ENCODE data around the gene SUGT1.
"Not testable (repeated sequence)": the region's sequence is repeated elsewhere in the genome, so short reads cannot be mapped to it uniquely, and the experiment has no call there.

Gene SUGT1

DNA sequence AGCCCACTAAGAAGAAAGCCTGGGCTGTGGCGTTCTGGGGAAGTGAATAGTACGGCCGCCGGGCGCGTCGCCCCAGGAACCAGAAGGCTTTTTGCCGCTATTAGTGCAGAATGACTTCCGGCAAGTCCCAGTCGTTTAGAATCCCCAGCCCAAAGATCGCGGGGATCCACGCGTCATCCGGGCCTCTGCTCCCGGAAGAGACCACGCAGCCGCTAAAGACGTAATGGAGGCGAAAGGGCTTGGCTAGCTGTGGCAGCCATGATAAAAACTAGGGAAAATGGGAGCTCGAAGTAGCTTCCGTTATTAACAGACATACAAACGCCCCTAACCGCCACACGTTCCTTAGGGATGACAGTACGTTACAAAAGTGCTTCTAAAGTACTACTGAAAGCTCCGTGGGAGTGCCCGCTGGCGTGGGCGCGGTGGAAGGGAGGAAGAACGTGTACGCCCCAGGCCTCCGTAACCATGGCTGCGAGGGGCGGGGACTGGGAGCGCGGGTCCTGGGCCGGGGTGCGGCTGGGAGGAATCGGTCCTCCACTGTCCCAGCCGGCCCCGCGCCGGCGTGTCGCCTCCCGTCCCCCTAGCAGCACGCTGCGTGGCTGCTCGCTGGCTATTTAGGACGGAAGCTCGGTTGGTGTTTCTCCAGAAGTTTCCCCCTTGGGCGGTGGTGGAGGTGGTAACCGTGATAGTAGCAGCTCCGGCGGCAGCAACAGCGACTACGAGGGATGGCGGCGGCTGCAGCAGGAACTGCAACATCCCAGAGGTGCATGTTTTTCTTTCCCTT, at the start of gene SUGT1:
TSS of gene SUGT1 (plus strand) at position 641 of the 784 bp plus-strand sequence. CDS start at position 726, 85 bp downstream.
- DNase-seq (ENCODE audit: low spot score) = peak; percentile 97

GRCh38 chr13:52603316-52603715, 49.3 kb upstream of the SUGT1 start:
- DNase-seq (ENCODE audit: low spot score) = not testable (repeated sequence)

DNA sequence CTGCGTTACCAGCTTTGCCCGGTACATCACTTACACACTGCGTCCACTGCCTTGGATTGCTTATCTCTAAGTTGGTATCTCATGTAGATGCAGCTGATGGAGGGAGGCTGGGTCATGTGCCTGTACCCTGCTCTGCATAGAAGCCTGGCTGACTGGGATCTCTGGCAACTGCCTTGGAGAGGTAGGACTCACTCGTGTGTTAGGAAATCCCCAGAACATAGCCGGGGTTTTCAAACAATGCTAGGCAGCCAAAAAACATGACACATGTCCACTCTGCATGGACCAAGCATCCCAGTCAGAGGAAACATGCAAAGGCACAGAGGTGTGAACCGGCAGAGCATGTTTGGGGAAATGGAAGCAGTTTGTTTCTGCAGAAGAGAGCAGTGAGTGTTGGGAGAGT, 46.5 kb upstream of the SUGT1 start:
- not testable (repeated sequence) for DNase-seq (ENCODE audit: low spot score)

DNA sequence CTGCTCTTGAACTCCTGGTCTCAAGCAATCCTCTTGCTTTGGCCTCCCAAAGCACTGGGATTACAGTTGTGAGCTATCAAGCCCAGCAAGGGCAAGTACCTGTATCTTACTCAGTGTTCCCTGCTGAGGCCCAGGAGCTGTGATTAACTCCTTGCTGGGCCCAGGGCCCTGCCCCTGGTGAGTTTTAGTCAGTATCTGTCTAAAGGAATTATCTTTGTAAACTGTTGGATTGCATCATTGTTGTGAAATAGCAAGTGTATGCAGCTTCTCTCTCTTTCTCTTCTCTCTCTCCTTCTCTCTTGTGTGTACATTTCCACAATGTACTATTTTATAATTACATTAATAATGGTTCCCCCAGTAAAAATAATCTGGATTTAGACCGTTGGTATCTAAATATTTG, 45.8 kb upstream of the SUGT1 start:
- not testable (repeated sequence) for DNase-seq (ENCODE audit: low spot score)

- not testable (repeated sequence) for DNase-seq (ENCODE audit: low spot score)
Observed at GRCh38 chr13:52608184-52608583, 44.5 kb upstream of the SUGT1 start.

DNA sequence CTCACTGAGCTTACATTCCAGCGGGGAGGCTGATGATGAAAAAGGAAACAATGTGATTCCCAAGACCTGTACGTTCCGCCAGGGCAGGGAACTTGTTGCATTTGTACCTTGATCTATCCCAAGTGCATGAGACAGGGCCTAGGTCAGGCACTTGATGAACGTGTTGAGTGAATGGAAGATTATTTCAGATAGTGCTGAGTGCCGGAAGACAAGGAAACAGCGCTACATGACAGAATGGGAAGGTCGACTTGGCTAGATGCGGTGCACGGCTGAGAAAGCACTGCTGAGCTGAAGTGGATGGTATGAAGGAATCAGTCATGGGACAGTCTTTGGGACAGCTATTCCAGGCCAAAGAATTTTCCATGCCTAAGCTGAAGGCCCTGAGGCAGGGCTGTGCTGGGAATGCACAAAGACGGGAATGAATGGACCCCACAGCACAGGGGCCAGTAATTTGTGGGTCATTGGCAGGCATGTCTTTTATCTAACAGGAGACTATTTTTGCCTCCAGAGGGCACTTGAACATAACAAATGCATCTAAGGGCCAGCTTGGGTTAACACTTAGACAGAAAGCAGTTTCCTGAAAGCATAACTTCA, 43.5 kb upstream of the SUGT1 start:
- peak; percentile 65 for DNase-seq (ENCODE audit: low spot score)

GRCh38 chr13:52610158-52610557, 42.5 kb upstream of the SUGT1 start:
- not testable (repeated sequence) for DNase-seq (ENCODE audit: low spot score)

- no peak for DNase-seq (ENCODE audit: low spot score)
Observed at GRCh38 chr13:52615134-52615801, 37.4 kb upstream of the SUGT1 start.

DNA sequence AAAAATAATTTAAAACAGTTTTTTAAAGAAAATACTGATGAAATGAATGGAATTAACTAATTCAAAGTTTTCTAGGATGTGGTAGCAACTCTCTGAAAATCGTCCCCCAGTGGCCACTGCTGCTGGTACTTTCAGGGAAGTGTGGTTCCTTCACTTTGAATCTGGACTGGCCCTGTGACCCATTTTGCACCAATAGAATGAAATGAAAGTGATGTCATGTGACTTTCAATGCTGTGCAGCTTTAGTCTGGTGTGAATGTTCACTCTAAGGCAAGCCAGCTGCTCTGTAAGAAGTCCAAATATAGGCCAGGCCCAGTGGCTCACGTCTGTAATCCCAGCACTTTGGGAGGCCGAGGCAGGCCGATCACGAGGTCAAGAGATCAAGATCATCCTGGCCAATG, 36.8 kb upstream of the SUGT1 start:
- DNase-seq (ENCODE audit: low spot score) = peak; percentile 63

GRCh38 chr13:52617070-52618060, 35.3 kb upstream of the SUGT1 start:
- peak; percentile 93 for DNase-seq (ENCODE audit: low spot score)

DNA sequence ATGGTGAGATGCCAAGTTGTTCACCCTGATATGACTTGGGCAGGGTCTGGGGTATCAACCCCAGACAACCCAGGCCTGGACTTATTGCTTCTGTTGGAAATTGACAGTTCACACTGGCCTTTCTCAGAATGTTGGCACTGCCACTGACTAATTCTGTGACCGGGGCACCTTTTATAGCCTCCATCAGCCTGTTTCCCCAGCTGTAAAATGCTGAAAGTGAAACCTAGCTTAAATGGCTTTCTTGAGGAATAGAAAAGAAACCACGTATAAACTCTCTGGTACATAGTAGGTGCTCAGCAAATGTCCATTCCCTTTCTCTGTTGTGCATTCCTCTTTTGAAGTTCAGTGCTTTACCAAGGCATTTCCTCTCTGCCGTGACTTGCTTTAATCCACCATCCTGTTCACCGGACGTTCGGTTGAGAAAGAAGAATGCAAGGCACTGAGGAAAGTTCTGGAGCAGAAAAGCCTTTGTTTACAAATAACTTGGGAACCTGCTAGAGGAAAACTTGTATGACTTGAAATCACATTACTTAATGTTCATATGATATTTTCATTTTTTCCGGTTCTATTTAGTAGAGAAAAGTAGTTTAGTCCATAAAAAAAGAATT, 21.4 kb upstream of the SUGT1 start:
- DNase-seq (ENCODE audit: low spot score) = not testable (repeated sequence)

- DNase-seq (ENCODE audit: low spot score) = no peak
Observed at GRCh38 chr13:52638666-52639328, 13.8 kb upstream of the SUGT1 start.

GRCh38 chr13:52642131-52642530, 10.5 kb upstream of the SUGT1 start, which contains the start of gene HNRNPA1L2:
HNRNPA1L2 (plus strand) TSS chr13:52642431; CDS start chr13:52642493, 62 bp downstream.
- DNase-seq (ENCODE audit: low spot score) = no peak

GRCh38 chr13:52644108-52644507, 8.5 kb upstream of the SUGT1 start:
- DNase-seq (ENCODE audit: low spot score) = no peak

DNA sequence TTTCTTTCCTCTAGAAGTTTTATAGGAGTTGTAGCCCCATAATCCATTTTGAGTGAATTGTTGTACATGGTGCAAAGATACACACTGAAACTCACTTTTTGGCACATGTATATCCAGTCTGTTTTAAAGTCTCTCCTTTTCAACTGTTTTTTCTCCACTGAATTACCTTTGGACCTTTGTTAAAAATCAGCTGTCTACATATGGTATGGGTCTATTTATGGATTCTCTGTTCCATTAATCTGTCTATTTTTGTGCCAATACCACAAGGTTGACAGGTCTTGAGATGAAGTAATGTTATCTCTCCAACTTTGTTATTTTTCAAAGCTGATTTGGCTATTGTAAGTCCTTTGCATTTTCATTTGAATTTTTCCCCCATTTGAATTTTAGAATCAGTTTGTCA, 5.7 kb upstream of the SUGT1 start:
- no peak for DNase-seq (ENCODE audit: low spot score)

DNA sequence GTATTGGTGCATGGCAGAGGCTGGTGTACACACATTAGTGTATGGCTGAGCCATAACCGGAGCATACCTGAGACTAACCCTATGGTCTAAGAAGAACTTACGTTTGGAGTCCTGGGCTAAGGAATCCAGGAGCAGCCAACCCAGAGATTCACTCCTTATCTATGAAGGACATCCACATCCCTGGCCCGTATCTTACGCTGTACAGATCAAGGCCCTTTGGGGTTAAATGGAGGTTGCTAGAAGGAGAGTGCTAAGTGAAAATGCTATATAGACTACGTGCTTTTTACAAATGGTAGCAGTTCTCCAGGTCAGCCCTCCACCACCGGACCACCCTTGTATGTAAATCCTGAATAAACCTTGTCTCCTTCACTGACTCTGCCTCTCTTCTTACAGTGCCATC, 1.9 kb upstream of the SUGT1 start:
- DNase-seq (ENCODE audit: low spot score) = no peak

- no peak for DNase-seq (ENCODE audit: low spot score)
Observed at GRCh38 chr13:52651897-52652195, 790 bp upstream of the SUGT1 start.

DNA sequence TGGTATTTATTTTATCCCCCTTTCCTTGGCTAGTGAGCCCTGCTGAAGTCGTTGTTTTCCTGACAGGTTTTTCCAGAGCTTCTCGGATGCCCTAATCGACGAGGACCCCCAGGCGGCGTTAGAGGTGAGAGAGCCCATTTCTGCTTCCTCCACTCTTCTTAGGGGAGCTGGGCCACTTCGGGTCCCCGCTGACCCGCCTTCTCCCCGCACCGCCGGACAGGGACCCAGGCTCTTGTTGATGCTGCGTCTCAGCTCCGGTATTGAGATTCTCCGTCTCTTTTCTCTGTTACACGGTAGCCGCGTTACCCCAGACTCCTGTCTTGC, 306 bp downstream of the SUGT1 start:
- DNase-seq (ENCODE audit: low spot score) = no peak

GRCh38 chr13:52659340-52659739, 6.7 kb downstream of the SUGT1 start:
- no peak for DNase-seq (ENCODE audit: low spot score)

DNA sequence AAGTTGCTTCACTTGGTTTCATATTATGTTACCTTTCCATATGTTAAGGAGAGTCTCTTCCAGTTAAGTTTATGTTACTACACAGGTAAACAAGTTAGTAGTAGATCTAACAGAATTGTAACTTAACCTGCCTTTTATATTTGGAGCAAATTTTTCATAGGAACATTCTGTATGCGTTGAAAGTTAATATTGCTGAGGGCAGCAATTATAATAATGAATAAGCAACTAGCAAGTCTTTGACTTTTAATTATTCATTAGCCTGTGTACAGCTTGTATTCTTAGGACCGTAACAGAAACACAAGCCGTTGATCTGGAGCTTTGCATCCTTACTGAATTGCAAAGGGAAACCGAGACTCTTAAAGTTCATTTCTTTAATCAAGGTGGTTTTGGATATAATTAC, 11.6 kb downstream of the SUGT1 start:
- DNase-seq (ENCODE audit: low spot score) = no peak

DNA sequence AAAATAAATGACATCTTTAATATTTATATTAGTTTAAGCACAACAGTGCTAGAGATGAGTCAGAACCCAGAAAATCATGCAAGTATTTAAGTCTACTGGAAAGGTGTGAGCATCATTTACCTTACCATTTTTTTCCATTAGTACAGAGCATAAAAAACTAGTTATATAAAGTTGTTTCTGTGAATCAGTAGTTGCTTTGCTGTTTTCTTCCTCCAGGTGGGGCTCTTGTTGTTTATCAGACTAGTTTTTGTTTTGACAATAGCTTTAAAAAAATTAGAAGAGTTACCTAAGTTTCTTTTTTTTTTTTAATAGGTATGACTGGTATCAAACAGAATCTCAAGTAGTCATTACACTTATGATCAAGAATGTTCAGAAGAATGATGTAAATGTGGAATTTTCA, 12.7 kb downstream of the SUGT1 start:
- peak; percentile 51 for DNase-seq (ENCODE audit: low spot score)

Data from NAMALWA (cell line).